HUES64 (cell line): ENCODE results near the gene PCDHB8.
A peak's percentile ranks its signal among the peaks of the same experiment; 100 is the strongest.
"Not testable (repeated sequence)": the region's sequence is repeated elsewhere in the genome, so short reads cannot be mapped to it uniquely, and the experiment has no call there.

Source experiments
- H3K27ac ChIP-seq: 2 replicates; pipeline ENCODE4 v1.7.0; 2013; ENCODE audit warnings: low read depth, low read length, inconsistent platforms
- H3K27me3 ChIP-seq: 2 replicates; pipeline ENCODE4 v1.6.1; 2013; ENCODE audit warnings: mild to moderate bottlenecking, low read length; ENCODE audit not compliant: insufficient read depth
- H3K36me3 ChIP-seq: 2 replicates; pipeline ENCODE4 v1.6.1; 2013; ENCODE audit warnings: mild to moderate bottlenecking, low read length; ENCODE audit not compliant: insufficient read depth
- H3K4me1 ChIP-seq: 2 replicates; pipeline ENCODE4 v1.6.1; 2013; ENCODE audit warnings: mild to moderate bottlenecking, low read length, moderate library complexity; ENCODE audit not compliant: insufficient read depth
- H3K4me3 ChIP-seq: 2 replicates; pipeline ENCODE4 v1.5.1; 2013; ENCODE audit warnings: mild to moderate bottlenecking, low read length, moderate library complexity
- H3K9ac ChIP-seq: 2 replicates; pipeline ENCODE4 v1.6.1; 2013; ENCODE audit warnings: mild to moderate bottlenecking, low read depth, low read length
- H3K9me3 ChIP-seq: 2 replicates; pipeline ENCODE4 v1.6.1; 2013; ENCODE audit warnings: low read depth, low read length; ENCODE audit not compliant: insufficient read depth
- WGBS: fragments of 150-250, 120-280 bp; methylation state at CpG from one replicate; pipeline ENCODE4 v1.1.7; 2013; ENCODE audit warnings: missing lambda C conversion rate; 5-methylcytosine and 5-hydroxymethylcytosine counted together

The PCDHB8 gene

DNA sequence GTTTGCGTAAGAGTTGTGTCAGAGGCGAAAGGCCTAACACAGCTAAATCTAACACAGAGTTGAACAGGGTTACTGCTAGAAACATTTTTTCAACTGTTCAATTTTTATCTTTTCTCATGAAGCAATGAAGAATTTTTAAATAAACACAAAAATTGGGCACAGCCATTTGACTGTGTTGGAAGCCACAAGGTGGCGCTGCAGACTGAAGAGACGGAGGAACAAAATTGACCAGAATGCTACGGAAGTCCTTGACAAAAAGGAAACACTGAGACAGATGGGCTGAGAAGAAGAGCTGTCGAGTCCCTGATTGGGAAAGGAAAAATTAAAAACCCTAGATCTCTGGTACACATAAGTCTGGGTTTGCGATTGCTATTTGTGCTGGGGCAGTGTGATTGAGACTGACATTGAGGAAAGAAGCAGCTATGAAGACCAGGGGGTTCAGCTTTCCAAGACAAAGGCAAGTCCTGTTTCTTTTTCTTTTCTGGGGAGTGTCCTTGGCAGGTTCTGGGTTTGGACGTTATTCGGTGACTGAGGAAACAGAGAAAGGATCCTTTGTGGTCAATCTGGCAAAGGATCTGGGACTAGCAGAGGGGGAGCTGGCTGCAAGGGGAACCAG lies 9.4 kb downstream of the PCDHB8 start, which contains the start of gene PCDHB9:
TSS of gene PCDHB9 (plus strand) at position 265 of the 616 bp plus-strand sequence. CDS start at position 423, 158 bp downstream.
- peaks cover 7% of the 10 kb centered on the region; the same call in 1 of the 2 replicates for H3K9me3 ChIP-seq
- H3K9ac ChIP-seq, result no peak within 1 kb of the TSS
- no peaks in the 10 kb centered on the region for H3K36me3 ChIP-seq
- H3K4me1 ChIP-seq, result no peaks in the 10 kb centered on the region
- no peak within 1 kb of the TSS for H3K4me3 ChIP-seq
- H3K27me3 ChIP-seq, result no peaks in the 10 kb centered on the region
- no peak within 1 kb of the TSS for H3K27ac ChIP-seq
- WGBS, result 51% methylated on average over 7 of the region's 9 CpGs

DNA sequence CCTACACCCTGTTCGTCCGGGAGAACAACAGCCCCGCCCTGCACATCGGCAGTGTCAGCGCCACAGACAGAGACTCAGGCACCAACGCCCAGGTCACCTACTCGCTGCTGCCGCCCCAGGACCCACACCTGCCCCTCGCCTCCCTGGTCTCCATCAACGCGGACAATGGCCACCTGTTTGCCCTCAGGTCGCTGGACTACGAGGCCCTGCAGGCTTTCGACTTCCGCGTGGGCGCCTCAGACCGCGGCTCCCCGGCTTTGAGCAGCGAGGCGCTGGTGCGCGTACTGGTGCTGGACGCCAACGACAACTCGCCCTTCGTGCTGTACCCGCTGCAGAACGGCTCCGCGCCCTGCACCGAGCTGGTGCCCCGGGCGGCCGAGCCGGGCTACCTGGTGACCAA lies 11.1 kb downstream of the PCDHB8 start:
- H3K27me3 ChIP-seq, H3K27ac ChIP-seq, H3K36me3 ChIP-seq, H3K4me1 ChIP-seq, H3K4me3 ChIP-seq, H3K9ac ChIP-seq, H3K9me3 ChIP-seq: not testable (repeated sequence)
- WGBS, result 96% methylated on average over 27 of the region's 37 CpGs

DNA sequence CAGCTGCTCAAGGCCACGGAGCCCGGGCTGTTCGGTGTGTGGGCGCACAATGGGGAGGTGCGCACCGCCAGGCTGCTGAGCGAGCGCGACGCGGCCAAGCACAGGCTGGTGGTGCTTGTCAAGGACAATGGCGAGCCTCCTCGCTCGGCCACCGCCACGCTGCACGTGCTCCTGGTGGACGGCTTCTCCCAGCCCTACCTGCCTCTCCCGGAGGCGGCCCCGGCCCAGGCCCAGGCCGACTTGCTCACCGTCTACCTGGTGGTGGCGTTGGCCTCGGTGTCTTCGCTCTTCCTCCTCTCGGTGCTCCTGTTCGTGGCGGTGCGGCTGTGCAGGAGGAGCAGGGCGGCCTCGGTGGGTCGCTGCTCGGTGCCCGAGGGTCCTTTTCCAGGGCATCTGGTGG lies 11.5 kb downstream of the PCDHB8 start:
- H3K9me3 ChIP-seq, H3K4me1 ChIP-seq, H3K27me3 ChIP-seq, H3K27ac ChIP-seq, H3K9ac ChIP-seq, H3K4me3 ChIP-seq, H3K36me3 ChIP-seq: not testable (repeated sequence)
- WGBS, result 95% methylated on average over 30 of the region's 35 CpGs

DNA sequence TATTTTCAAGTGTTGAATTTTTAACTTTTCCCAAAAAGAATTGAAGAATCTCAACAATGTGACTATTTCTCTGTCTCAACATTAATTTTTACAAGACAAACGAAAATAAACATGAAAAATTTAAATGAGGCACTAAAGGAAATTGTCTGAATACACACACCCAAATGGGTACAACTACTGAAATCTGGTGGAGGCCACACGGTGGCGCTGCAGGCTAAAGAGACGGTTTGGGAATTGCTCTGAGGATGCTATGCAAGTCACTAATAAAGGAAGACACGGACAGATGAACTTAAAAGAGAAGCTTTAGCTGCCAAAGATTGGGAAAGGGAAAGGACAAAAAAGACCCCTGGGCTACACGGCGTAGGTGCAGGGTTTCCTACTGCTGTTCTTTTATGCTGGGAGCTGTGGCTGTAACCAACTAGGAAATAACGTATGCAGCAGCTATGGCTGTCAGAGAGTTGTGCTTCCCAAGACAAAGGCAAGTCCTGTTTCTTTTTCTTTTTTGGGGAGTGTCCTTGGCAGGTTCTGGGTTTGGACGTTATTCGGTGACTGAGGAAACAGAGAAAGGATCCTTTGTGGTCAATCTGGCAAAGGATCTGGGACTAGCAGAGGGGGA lies 14.6 kb downstream of the PCDHB8 start, which contains the start of gene PCDHB10:
TSS of gene PCDHB10 (plus strand) at position 244 of the 616 bp plus-strand sequence. CDS start at position 444, 200 bp downstream.
- no peaks in the 10 kb centered on the region for H3K27me3 ChIP-seq
- H3K4me3 ChIP-seq, result peak within 1 kb of the TSS; percentile 57
- H3K36me3 ChIP-seq, result no peaks in the 10 kb centered on the region
- peak within 1 kb of the TSS; percentile 60; the same call in 1 of the 2 replicates for H3K9ac ChIP-seq
- WGBS, result 26% methylated on average over 8 of the region's 10 CpGs
- peaks cover 22% of the 10 kb centered on the region; the same call in 1 of the 2 replicates for H3K9me3 ChIP-seq
- H3K27ac ChIP-seq, result no peak within 1 kb of the TSS
- no peaks in the 10 kb centered on the region for H3K4me1 ChIP-seq

DNA sequence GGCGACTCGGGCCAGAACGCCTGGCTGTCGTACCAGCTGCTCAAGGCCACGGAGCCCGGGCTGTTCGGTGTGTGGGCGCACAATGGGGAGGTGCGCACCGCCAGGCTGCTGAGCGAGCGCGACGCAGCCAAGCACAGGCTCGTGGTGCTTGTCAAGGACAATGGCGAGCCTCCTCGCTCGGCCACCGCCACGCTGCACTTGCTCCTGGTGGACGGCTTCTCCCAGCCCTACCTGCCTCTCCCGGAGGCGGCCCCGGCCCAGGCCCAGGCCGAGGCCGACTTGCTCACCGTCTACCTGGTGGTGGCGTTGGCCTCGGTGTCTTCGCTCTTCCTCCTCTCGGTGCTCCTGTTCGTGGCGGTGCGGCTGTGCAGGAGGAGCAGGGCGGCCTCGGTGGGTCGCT lies 16.7 kb downstream of the PCDHB8 start:
- not testable (repeated sequence) for H3K4me3 ChIP-seq, H3K27ac ChIP-seq, H3K4me1 ChIP-seq, H3K9ac ChIP-seq, H3K36me3 ChIP-seq, H3K27me3 ChIP-seq
- WGBS, result 92% methylated on average over 30 of the region's 37 CpGs
- peaks cover 22% of the 10 kb centered on the region; the same call in 1 of the 2 replicates for H3K9me3 ChIP-seq

DNA sequence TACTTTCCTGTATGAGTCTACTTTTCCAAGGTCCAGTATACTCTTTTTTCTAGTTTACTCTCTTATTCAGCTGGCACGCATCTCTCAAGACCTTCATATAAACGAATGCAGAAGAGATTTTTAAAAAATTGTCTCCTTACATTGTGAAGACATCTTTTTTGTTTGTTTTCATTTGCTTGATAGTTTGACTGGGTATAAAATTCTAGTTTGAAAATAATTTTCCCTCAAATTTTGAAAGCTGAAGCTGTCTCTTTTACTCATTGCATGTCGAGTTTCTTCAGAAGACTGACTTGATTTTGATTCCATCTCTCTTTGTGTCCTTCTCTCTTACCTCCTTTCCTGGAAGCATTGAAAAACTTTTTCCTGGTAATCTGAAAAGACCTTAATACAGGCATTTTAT lies 18.8 kb downstream of the PCDHB8 start:
- Histone ChIP-seq H3K9me3 (peaks cover 22% of the 10 kb centered on the region; the same call in 1 of the 2 replicates), H3K36me3 (no peaks in the 10 kb centered on the region), H3K27ac (no peak overlapping the region), H3K27me3 (no peaks in the 10 kb centered on the region), H3K4me3 (no peak overlapping the region), H3K4me1 (no peaks in the 10 kb centered on the region), H3K9ac (no peak overlapping the region)
- 56% methylated on average over 2 of the region's 3 CpGs for WGBS

DNA sequence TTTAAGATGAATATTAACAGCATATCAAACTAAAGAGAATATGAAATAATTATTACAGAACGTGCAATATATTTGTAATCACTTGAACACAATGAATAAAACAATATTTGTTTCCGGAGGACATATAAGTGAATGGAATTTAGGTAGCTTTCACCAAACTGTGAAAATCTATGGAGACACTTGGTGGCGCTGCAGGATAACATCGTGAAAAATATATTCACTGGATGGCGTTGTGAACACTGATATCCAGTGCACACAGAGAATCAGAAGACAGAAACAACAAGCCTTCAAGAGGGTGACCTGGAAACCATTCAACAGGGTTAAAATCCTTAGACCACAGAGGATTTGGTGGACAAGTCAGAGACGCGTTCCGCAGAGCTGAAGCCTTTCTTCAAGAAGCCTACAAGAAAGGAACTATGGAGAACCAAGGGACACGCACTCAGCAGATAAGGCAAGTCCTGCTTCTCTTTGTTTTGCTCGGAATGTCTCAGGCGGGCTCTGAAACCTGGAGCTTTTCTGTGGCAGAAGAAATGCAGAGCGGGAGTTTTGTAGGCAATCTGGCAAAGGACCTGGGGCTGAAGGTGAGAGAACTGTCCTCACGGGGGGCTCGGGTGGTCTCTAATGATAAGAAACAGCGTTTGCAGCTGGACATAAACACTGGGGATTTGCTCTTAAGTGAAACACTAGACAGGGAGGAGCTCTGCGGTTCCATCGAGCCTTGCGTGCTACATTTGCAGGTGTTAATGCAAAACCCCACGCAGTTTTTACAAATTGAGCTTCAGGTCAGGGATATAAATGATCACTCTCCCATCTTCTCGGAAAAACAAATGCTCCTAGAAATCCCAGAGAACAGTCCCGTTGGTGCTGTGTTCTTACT lies 22.0 kb downstream of the PCDHB8 start, which contains the start of gene PCDHB11:
TSS of gene PCDHB11 (plus strand) at position 269 of the 877 bp plus-strand sequence. CDS start at position 417, 148 bp downstream.
- peak within 1 kb of the TSS; percentile 17; the same call in 1 of the 2 replicates for H3K4me3 ChIP-seq
- no peaks in the 10 kb centered on the region for H3K4me1 ChIP-seq
- no peaks in the 10 kb centered on the region for H3K27me3 ChIP-seq
- no peak within 1 kb of the TSS for H3K27ac ChIP-seq
- no peaks in the 10 kb centered on the region for H3K36me3 ChIP-seq
- H3K9ac ChIP-seq, result no peak within 1 kb of the TSS
- 81% methylated on average over 20 of the region's 21 CpGs for WGBS
- H3K9me3 ChIP-seq, result peaks cover 22% of the 10 kb centered on the region; the same call in 1 of the 2 replicates

DNA sequence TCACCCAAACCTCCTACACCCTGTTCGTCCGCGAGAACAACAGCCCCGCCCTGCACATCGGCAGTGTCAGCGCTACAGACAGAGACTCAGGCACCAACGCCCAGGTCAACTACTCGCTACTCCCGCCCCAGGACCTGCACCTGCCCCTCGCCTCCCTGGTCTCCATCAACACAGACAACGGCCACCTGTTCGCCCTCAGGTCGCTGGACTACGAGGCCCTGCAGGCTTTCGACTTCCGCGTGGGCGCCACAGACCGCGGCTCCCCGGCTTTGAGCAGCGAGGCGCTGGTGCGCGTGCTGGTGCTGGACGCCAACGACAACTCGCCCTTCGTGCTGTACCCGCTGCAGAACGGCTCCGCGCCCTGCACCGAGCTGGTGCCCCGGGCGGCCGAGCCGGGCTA lies 23.5 kb downstream of the PCDHB8 start:
- H3K9me3 ChIP-seq, H3K27me3 ChIP-seq, H3K36me3 ChIP-seq, H3K4me3 ChIP-seq, H3K4me1 ChIP-seq, H3K9ac ChIP-seq, H3K27ac ChIP-seq: not testable (repeated sequence)
- WGBS, result 94% methylated on average over 21 of the region's 38 CpGs

DNA sequence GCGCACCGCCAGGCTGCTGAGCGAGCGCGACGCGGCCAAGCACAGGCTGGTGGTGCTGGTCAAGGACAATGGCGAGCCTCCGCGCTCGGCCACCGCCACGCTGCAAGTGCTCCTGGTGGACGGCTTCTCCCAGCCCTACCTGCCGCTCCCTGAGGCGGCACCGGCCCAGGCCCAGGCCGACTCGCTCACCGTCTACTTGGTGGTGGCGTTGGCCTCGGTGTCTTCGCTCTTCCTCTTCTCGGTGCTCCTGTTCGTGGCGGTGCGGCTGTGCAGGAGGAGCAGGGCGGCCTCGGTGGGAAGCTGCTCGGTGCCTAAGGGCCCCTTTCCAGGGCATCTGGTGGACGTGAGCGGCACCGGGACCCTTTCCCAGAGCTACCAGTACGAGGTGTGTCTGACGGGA lies 24.1 kb downstream of the PCDHB8 start:
- not testable (repeated sequence) for H3K4me1 ChIP-seq, H3K27ac ChIP-seq, H3K36me3 ChIP-seq, H3K9ac ChIP-seq, H3K9me3 ChIP-seq, H3K27me3 ChIP-seq, H3K4me3 ChIP-seq
- 96% methylated on average over 33 of the region's 35 CpGs for WGBS

DNA sequence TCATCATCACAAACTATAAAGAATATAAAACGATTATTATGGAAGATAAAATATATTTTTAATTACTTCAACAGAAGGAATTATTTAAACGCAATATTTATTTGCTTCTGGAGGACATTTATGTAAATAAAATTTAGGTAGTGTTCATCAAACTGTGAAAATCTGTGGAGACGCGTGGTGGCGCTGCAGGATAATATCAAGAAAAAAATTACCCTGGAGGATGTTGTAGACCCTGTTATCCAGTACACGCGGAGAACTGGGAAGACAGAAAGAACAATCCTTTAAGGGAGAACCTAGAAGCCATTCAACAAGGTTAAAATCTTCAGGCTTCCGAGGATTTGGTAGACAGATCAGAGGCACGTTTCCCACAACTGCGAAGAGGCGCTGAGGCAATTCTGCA lies 30.9 kb downstream of the PCDHB8 start, which contains the start of gene PCDHB12:
TSS of gene PCDHB12 (plus strand) at position 242 of the 400 bp plus-strand sequence. CDS start 189 bp downstream, outside the sequence.
- Histone ChIP-seq H3K27ac (no peak within 1 kb of the TSS), H3K9ac (no peak within 1 kb of the TSS), H3K27me3 (no peaks in the 10 kb centered on the region), H3K9me3 (no peaks in the 10 kb centered on the region), H3K4me1 (no peaks in the 10 kb centered on the region), H3K36me3 (no peaks in the 10 kb centered on the region), H3K4me3 (peak within 1 kb of the TSS; percentile 33)
- WGBS, result 87% methylated on average over 10 of the region's 11 CpGs

DNA sequence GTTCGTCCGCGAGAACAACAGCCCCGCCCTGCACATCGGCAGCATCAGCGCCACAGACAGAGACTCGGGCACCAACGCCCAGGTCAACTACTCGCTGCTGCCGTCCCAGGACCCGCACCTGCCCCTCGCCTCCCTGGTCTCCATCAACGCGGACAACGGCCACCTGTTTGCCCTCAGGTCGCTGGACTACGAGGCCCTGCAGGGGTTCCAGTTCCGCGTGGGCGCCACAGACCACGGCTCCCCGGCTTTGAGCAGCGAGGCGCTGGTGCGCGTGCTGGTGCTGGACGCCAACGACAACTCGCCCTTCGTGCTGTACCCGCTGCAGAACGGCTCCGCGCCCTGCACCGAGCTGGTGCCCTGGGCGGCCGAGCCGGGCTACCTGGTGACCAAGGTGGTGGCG lies 32.7 kb downstream of the PCDHB8 start:
- not testable (repeated sequence) for H3K9ac ChIP-seq, H3K4me3 ChIP-seq, H3K4me1 ChIP-seq, H3K9me3 ChIP-seq, H3K36me3 ChIP-seq, H3K27ac ChIP-seq, H3K27me3 ChIP-seq
- WGBS, result 96% methylated on average over 26 of the region's 39 CpGs
